ENCODE measurements around the gene TTC9. TPM values are rescaled to one million over a fixed set of nuclear protein-coding genes. Genes with fewer than 3 reads are reported as not detected.

TTC9 gene
- total and polyA plus RNA-seq, 4 donors, result 4.3 to 7.5 (median 6.8) TPM

DNA sequence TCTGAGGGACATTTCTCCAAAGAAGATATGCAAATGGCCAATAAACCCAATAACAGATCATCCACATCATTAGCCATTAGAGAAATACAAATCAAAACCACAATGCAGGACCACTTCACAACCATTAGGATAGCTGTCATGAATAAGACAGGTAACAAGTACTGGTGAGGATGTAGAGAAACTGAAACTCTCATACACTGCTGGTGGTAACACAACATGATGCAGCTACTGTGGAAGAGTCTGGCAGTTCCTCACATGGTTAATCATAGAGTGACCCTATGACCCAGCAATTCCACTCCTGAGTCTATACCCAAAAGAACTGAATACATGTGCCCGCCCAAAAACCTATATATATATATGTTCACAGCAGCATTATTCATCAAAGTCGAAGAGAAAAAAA lies 39.0 kb downstream of the TTC9 start:
- ATAC-seq (ENCODE audit: insufficient read depth, low FRiP score) (no peak), DNase-seq (no peak)
- Histone ChIP-seq H3K27ac (ENCODE audit: low read depth in 1 of 2, low read length in 1 of 2) (no peak overlapping the region), H3K9ac (ENCODE audit: insufficient read depth in 1 of 2, low read length in 2 of 2) (no peak overlapping the region), H3K4me3 (no peak overlapping the region), H3K36me3 (ENCODE audit: control insufficient read depth in 4 of 4, insufficient read depth in 4 of 4, low read length in 4 of 4) (no peaks in the 10 kb centered on the region), H3K4me1 (ENCODE audit: control insufficient read depth in 5 of 5, insufficient read depth in 5 of 5, low read length in 5 of 5) (no peaks in the 10 kb centered on the region), H3K9me3 (ENCODE audit: control insufficient read depth in 4 of 4, insufficient read depth in 3 of 4, low read length in 3 of 4) (no peaks in the 10 kb centered on the region), H3K27me3 (ENCODE audit: control insufficient read depth in 3 of 3, insufficient read depth in 3 of 3, low read length in 2 of 3) (no peaks in the 10 kb centered on the region)
- 93 to 100% methylated on average over 2 of the region's 2 CpGs for WGBS, 2 donors
- TF ChIP-seq, protein P1, sequence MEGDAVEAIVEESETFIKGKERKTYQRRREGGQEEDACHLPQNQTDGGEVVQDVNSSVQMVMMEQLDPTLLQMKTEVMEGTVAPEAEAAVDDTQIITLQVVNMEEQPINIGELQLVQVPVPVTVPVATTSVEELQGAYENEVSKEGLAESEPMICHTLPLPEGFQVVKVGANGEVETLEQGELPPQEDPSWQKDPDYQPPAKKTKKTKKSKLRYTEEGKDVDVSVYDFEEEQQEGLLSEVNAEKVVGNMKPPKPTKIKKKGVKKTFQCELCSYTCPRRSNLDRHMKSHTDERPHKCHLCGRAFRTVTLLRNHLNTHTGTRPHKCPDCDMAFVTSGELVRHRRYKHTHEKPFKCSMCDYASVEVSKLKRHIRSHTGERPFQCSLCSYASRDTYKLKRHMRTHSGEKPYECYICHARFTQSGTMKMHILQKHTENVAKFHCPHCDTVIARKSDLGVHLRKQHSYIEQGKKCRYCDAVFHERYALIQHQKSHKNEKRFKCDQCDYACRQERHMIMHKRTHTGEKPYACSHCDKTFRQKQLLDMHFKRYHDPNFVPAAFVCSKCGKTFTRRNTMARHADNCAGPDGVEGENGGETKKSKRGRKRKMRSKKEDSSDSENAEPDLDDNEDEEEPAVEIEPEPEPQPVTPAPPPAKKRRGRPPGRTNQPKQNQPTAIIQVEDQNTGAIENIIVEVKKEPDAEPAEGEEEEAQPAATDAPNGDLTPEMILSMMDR (IDR thresholded peaks at IDR 0.05; ENCODE audit: control extremely low read depth, extremely low read depth), result no peak

DNA sequence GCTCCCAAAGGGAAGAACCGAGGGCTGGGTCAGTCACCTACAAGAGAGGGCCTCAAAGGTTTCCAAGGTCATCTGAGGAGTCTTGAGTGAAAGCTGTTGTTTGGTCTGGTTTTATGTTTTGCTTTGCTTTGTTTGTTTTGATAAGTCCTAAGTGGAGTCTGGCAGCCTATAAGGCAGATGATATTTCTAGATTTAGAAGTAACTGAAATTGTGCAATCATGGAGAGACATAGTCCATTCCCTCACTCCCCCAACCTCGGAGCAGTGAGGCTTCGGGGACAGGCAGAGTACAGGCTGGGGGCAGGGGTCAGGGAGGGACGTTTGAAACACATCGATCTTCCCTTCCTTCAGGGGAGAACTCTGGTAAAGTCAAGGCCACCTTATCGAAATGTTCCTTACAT lies 42.3 kb downstream of the TTC9 start:
- Histone ChIP-seq H3K27ac (ENCODE audit: low read depth in 1 of 2, low read length in 1 of 2) (no peak overlapping the region), H3K27me3 (ENCODE audit: control insufficient read depth in 3 of 3, insufficient read depth in 3 of 3, low read length in 2 of 3) (no peaks in the 10 kb centered on the region), H3K4me3 (no peak overlapping the region), H3K4me1 (ENCODE audit: control insufficient read depth in 5 of 5, insufficient read depth in 5 of 5, low read length in 5 of 5) (no peaks in the 10 kb centered on the region), H3K9ac (ENCODE audit: insufficient read depth in 1 of 2, low read length in 2 of 2) (no peak overlapping the region), H3K36me3 (ENCODE audit: control insufficient read depth in 4 of 4, insufficient read depth in 4 of 4, low read length in 4 of 4) (no peaks in the 10 kb centered on the region), H3K9me3 (ENCODE audit: control insufficient read depth in 4 of 4, insufficient read depth in 3 of 4, low read length in 3 of 4) (no peaks in the 10 kb centered on the region)
- DNase-seq, result no peak
- ATAC-seq (ENCODE audit: insufficient read depth, low FRiP score), result no peak
- TF ChIP-seq, protein P1 (IDR thresholded peaks at IDR 0.05; ENCODE audit: control extremely low read depth, extremely low read depth), result no peak
- 63 to 72% methylated on average over 6 of the region's 6 CpGs for WGBS, 2 donors

DNA sequence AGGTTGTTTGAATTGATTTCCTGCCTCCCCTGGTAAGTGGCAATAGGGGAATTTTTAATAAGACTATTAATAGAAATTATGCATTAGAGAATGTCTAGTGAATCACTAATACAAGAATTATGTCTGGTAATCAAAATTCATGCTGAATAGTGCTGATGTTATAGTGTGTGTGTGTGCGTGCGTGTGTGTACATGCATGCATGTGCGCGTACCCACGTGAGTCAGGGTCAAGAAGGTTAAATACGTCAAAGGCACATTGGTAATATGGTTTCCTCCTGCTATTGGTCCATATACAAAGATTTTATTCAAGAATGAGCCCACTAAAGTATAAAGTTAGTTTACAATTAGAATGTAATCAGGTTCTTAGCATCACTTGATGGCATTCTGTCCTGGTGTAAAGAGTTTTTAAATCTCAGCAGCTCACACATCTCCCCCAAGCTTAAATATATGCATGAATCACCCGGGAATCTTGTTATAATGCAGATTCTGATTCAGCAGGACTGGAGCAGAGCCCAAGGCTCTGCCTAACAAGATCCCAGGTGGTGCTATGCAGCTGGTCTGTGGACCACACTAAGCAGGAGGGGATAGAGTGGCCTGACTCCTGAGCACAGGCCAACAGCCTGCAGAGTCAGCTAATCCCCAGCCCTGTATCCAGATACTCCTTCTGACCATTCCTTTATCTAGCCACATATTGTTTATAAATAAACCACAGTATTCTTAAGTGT lies 43.9 kb downstream of the TTC9 start:
- WGBS, 2 donors, result 87 to 88% methylated on average over 7 of the region's 7 CpGs
- no peak overlapping the region for H3K4me3 ChIP-seq
- ATAC-seq (ENCODE audit: insufficient read depth, low FRiP score), result no peak

More for the DNA sequence above, 43.9 kb downstream of the TTC9 start:
- no peak for DNase-seq
- Histone ChIP-seq H3K9ac (ENCODE audit: insufficient read depth in 1 of 2, low read length in 2 of 2) (no peak overlapping the region), H3K9me3 (ENCODE audit: control insufficient read depth in 4 of 4, insufficient read depth in 3 of 4, low read length in 3 of 4) (no peaks in the 10 kb centered on the region), H3K27me3 (ENCODE audit: control insufficient read depth in 3 of 3, insufficient read depth in 3 of 3, low read length in 2 of 3) (no peaks in the 10 kb centered on the region), H3K36me3 (ENCODE audit: control insufficient read depth in 4 of 4, insufficient read depth in 4 of 4, low read length in 4 of 4) (no peaks in the 10 kb centered on the region), H3K4me1 (ENCODE audit: control insufficient read depth in 5 of 5, insufficient read depth in 5 of 5, low read length in 5 of 5) (no peaks in the 10 kb centered on the region), H3K27ac (ENCODE audit: low read depth in 1 of 2, low read length in 1 of 2) (no peak overlapping the region)
- TF ChIP-seq, protein P1 (IDR thresholded peaks at IDR 0.05; ENCODE audit: control extremely low read depth, extremely low read depth), result no peak
